GM19238 (cell line): Measurements from ENCODE around the gene DNAJA1.

Experiments used
- DNase-seq: peaks from one replicate; pipeline ENCODE4 v3.0.0; 2011; ENCODE audit warnings: low spot score; ENCODE audit not compliant: insufficient read length

The DNAJA1 gene

GRCh38 chr9:33025572-33026342, 684 bp downstream of the DNAJA1 start:
- peak; percentile 63 for DNase-seq

- DNase-seq: no peak
Observed at GRCh38 chr9:33029231-33029786, 4.2 kb downstream of the DNAJA1 start.

- no peak for DNase-seq
Observed at GRCh38 chr9:33030285-33030684, 5.2 kb downstream of the DNAJA1 start.

GRCh38 chr9:33032292-33032691, 7.2 kb downstream of the DNAJA1 start:
- no peak for DNase-seq

GRCh38 chr9:33032865-33033264, 7.8 kb downstream of the DNAJA1 start:
- no peak for DNase-seq

GRCh38 chr9:33040792-33041431, 15.8 kb downstream of the DNAJA1 start:
- no peak for DNase-seq

- DNase-seq: no peak
Observed at GRCh38 chr9:33041432-33042188, 16.5 kb downstream of the DNAJA1 start.

- DNase-seq: no peak
Observed at GRCh38 chr9:33042473-33042872, 17.4 kb downstream of the DNAJA1 start.

- DNase-seq: no peak
Observed at GRCh38 chr9:33043671-33044070, 18.6 kb downstream of the DNAJA1 start.

- DNase-seq: peak; percentile 52
Observed at GRCh38 chr9:33044162-33044673, 19.1 kb downstream of the DNAJA1 start.

- no peak for DNase-seq
Observed at GRCh38 chr9:33044677-33045282, 19.7 kb downstream of the DNAJA1 start.

- DNase-seq: no peak
Observed at GRCh38 chr9:33046061-33046460, 21.0 kb downstream of the DNAJA1 start.

GRCh38 chr9:33048054-33048465, 23.0 kb downstream of the DNAJA1 start:
- DNase-seq: no peak

- DNase-seq: no peak
Observed at GRCh38 chr9:33049680-33050361, 24.7 kb downstream of the DNAJA1 start.

GRCh38 chr9:33051144-33051543, 26.1 kb downstream of the DNAJA1 start:
- no peak for DNase-seq

GRCh38 chr9:33065157-33066076, 40.3 kb downstream of the DNAJA1 start:
- DNase-seq: peak; percentile 31

- DNase-seq: no peak
Observed at GRCh38 chr9:33068991-33069390, 43.9 kb downstream of the DNAJA1 start.

GRCh38 chr9:33076046-33077004, 51.3 kb downstream of the DNAJA1 start, which contains the start of gene SMU1:
Gene SMU1, minus strand, starts transcription at chr9:33076674. Its CDS starts 66 bp downstream, at chr9:33076608.
- peak; percentile 88 for DNase-seq
